HCT116 (cell line): ENCODE measurements around the gene ZNF474.

Experiments
- EGR1 ChIP-seq: IDR thresholded peaks from 2 replicates; pipeline ENCODE4 v1.6.1; 2012; ENCODE audit warnings: low read depth
- ELF1 ChIP-seq: IDR thresholded peaks from 2 replicates; pipeline ENCODE4 v1.6.1; 2012; ENCODE audit warnings: low read depth, borderline replicate concordance
- EZH2 ChIP-seq: fragments of 200-600 bp; sonication (generic); IDR thresholded peaks from 2 replicates; pipeline ENCODE4 v1.6.1; 2017; ENCODE audit warnings: antibody characterized with exemption, mixed run types
- POLR2A ChIP-seq: IDR thresholded peaks from 2 replicates; pipeline ENCODE4 v1.7.0; 2011; ENCODE audit warnings: borderline replicate concordance; ENCODE audit not compliant: insufficient read depth, insufficient read length; ENCODE audit errors: extremely low read depth
- POLR2AphosphoS5 ChIP-seq: IDR thresholded peaks from 2 replicates; pipeline ENCODE4 v1.6.1; 2011; ENCODE audit warnings: mild to moderate bottlenecking, low read depth, low read length, moderate library complexity
- RAD21 ChIP-seq: IDR thresholded peaks from 2 replicates; pipeline ENCODE4 v1.6.1; 2012; ENCODE audit warnings: low read depth, mild to moderate bottlenecking
- SP1 ChIP-seq: IDR thresholded peaks from 2 replicates; pipeline ENCODE4 v1.6.1; 2012; ENCODE audit warnings: low read depth
- YY1 ChIP-seq: IDR thresholded peaks from 2 replicates; pipeline ENCODE4 v1.6.1; 2011; ENCODE audit warnings: low read length, low read depth, moderate library complexity, mild to moderate bottlenecking; ENCODE audit not compliant: insufficient replicate concordance; ENCODE audit errors: extremely low read depth
- ZFX ChIP-seq: fragments of 450-650 bp; IDR thresholded peaks from 2 replicates; pipeline ENCODE4 v1.6.1; 2017
- ZNF274 ChIP-seq: fragments of 200-500 bp; sonication (Bioruptor generic); IDR thresholded peaks from 2 replicates; pipeline ENCODE4 v1.6.1; 2014; ENCODE audit warnings: mild to moderate bottlenecking, low read depth, low read length, inconsistent platforms
- TF ChIP-seq, protein P1 (sequence below), 3 experiments: fragments of 200-600 bp in 1 of 3; sonication (generic) in 1 of 3; IDR thresholded peaks in 2 of 3; conservative IDR thresholded peaks in 1 of 3; 2 replicates each; pipeline ENCODE4 v1.5.1; 2012 to 2017; ENCODE audit warnings: low read depth in 2 of 3, low read length in 2 of 3, antibody characterized with exemption in 1 of 3, borderline replicate concordance in 1 of 3, control low read depth in 1 of 3, mild to moderate bottlenecking in 1 of 3, mixed read lengths in 1 of 3, mixed run types in 1 of 3, moderate library complexity in 1 of 3; ENCODE audit not compliant: insufficient read depth in 1 of 3
- TF ChIP-seq, protein P2 (sequence below): IDR thresholded peaks from 2 replicates; pipeline ENCODE4 v1.6.1; 2012; ENCODE audit warnings: low read depth

DNA sequence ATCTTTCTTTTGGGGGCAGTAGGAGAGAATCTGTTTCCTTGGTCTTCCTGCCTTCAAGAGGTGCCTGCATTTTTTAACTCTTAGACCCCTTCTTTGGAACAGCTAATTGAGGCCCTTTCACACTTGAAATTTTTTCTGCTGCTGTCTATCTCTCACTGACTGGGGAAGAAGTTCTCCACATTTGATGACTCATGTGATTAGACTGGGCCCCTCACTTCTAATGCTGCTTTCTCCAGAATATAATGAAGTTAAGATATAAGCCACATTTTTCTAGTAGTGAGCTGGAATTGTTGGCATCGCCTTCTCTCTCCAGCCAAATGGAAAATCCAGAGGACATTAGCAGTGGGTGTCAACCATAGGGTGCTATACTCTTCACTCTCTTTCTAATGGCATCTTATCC is 12.4 kb downstream of the ZNF474 start:
- TF ChIP-seq, protein P1, sequence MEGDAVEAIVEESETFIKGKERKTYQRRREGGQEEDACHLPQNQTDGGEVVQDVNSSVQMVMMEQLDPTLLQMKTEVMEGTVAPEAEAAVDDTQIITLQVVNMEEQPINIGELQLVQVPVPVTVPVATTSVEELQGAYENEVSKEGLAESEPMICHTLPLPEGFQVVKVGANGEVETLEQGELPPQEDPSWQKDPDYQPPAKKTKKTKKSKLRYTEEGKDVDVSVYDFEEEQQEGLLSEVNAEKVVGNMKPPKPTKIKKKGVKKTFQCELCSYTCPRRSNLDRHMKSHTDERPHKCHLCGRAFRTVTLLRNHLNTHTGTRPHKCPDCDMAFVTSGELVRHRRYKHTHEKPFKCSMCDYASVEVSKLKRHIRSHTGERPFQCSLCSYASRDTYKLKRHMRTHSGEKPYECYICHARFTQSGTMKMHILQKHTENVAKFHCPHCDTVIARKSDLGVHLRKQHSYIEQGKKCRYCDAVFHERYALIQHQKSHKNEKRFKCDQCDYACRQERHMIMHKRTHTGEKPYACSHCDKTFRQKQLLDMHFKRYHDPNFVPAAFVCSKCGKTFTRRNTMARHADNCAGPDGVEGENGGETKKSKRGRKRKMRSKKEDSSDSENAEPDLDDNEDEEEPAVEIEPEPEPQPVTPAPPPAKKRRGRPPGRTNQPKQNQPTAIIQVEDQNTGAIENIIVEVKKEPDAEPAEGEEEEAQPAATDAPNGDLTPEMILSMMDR (IDR thresholded peaks at IDR 0.05 in 2 of 3, conservative IDR thresholded peaks at IDR 0.05 in 1 of 3; ENCODE audit: borderline replicate concordance in 1 of 3, insufficient read depth in 1 of 3, low read depth in 2 of 3, low read length in 2 of 3): no peak
- TF ChIP-seq EZH2 (no peak), ELF1 (no peak), POLR2A (no peak), ZFX (no peak), POLR2AphosphoS5 (no peak), ZNF274 (no peak), RAD21 (no peak), SP1 (no peak), YY1 (no peak), EGR1 (no peak)
- TF ChIP-seq, protein P2, sequence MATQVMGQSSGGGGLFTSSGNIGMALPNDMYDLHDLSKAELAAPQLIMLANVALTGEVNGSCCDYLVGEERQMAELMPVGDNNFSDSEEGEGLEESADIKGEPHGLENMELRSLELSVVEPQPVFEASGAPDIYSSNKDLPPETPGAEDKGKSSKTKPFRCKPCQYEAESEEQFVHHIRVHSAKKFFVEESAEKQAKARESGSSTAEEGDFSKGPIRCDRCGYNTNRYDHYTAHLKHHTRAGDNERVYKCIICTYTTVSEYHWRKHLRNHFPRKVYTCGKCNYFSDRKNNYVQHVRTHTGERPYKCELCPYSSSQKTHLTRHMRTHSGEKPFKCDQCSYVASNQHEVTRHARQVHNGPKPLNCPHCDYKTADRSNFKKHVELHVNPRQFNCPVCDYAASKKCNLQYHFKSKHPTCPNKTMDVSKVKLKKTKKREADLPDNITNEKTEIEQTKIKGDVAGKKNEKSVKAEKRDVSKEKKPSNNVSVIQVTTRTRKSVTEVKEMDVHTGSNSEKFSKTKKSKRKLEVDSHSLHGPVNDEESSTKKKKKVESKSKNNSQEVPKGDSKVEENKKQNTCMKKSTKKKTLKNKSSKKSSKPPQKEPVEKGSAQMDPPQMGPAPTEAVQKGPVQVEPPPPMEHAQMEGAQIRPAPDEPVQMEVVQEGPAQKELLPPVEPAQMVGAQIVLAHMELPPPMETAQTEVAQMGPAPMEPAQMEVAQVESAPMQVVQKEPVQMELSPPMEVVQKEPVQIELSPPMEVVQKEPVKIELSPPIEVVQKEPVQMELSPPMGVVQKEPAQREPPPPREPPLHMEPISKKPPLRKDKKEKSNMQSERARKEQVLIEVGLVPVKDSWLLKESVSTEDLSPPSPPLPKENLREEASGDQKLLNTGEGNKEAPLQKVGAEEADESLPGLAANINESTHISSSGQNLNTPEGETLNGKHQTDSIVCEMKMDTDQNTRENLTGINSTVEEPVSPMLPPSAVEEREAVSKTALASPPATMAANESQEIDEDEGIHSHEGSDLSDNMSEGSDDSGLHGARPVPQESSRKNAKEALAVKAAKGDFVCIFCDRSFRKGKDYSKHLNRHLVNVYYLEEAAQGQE: no peak
